Stimulated activated CD4-positive, alpha-beta T cell treated with anti-CD3 and anti-CD28 coated beads, Interleukin-1b, Interleukin-23, amount 100 ng/mL, for 24 hours (primary cell): ENCODE results near the gene ATP8A1.
"Not testable (repeated sequence)": the region's sequence is repeated elsewhere in the genome, so short reads cannot be mapped to it uniquely, and the experiment has no call there.

Source experiments
- DNase-seq, 4 experiments: peaks; one replicate each; pipeline ENCODE4 v3.0.0-alpha.2; 2020; ENCODE audit warnings: low read depth in 4 of 4, low spot score in 1 of 4

ATP8A1 gene

GRCh38 chr4:42652529-42653231, 4.2 kb downstream of the ATP8A1 start:
- not testable (repeated sequence) for DNase-seq

GRCh38 chr4:42649870-42650269, 7.0 kb downstream of the ATP8A1 start:
- no peak for DNase-seq

- DNase-seq: no peak
Observed at GRCh38 chr4:42646999-42647541, 9.8 kb downstream of the ATP8A1 start.

- no peak for DNase-seq
Observed at GRCh38 chr4:42646013-42646784, 10.7 kb downstream of the ATP8A1 start.

GRCh38 chr4:42644897-42645296, 12.0 kb downstream of the ATP8A1 start:
- DNase-seq: no peak

- no peak for DNase-seq
Observed at GRCh38 chr4:42643685-42644084, 13.2 kb downstream of the ATP8A1 start.

GRCh38 chr4:42642845-42643615, 13.9 kb downstream of the ATP8A1 start:
- no peak for DNase-seq

GRCh38 chr4:42642101-42642797, 14.7 kb downstream of the ATP8A1 start:
- no peak for DNase-seq

GRCh38 chr4:42641656-42642055, 15.2 kb downstream of the ATP8A1 start:
- DNase-seq: no peak

- DNase-seq: no peak
Observed at GRCh38 chr4:42641161-42641560, 15.7 kb downstream of the ATP8A1 start.

GRCh38 chr4:42640613-42641012, 16.3 kb downstream of the ATP8A1 start:
- no peak for DNase-seq

- no peak for DNase-seq
Observed at GRCh38 chr4:42638993-42639392, 17.9 kb downstream of the ATP8A1 start.

GRCh38 chr4:42638321-42638720, 18.6 kb downstream of the ATP8A1 start:
- DNase-seq: no peak

- no peak for DNase-seq
Observed at GRCh38 chr4:42637867-42638266, 19.0 kb downstream of the ATP8A1 start.

- DNase-seq: no peak
Observed at GRCh38 chr4:42637104-42637503, 19.8 kb downstream of the ATP8A1 start.

- no peak for DNase-seq
Observed at GRCh38 chr4:42636645-42636949, 20.3 kb downstream of the ATP8A1 start.

- DNase-seq: no peak
Observed at GRCh38 chr4:42633605-42634388, 23.1 kb downstream of the ATP8A1 start.

- DNase-seq: no peak
Observed at GRCh38 chr4:42632653-42633382, 24.1 kb downstream of the ATP8A1 start.

- DNase-seq: no peak
Observed at GRCh38 chr4:42630908-42631307, 26.0 kb downstream of the ATP8A1 start.

GRCh38 chr4:42628740-42629139, 28.2 kb downstream of the ATP8A1 start:
- DNase-seq: no peak
